Stimulated activated naive B cell treated with anti-CD40 and anti-IgM and Interleukin-4, amounts not matched to agents 10 μg/mL and 1 μg/mL and 100 μg/mL, for 72 hours (primary cell): ENCODE results near the gene CEP131.

Source experiments
- ATAC-seq, 2 donors: fragments of 150-1000 bp; cut with Tn5 transposase; replicated peaks; 2 replicates each; pipeline ENCODE4 v1.10.0; 2021; ENCODE audit warnings: moderate library complexity in 1 of 2
- DNase-seq: peaks from one replicate; pipeline ENCODE4 v3.0.0; 2021
- H3K27ac Mint-ChIP-seq: one replicate; pipeline ENCODE4 v1.8.0; 2022; ENCODE audit warnings: mild to moderate bottlenecking, mixed read lengths
- H3K27me3 Mint-ChIP-seq, 2 donors: one replicate each; pipeline ENCODE4 v1.8.0; 2022; ENCODE audit warnings: mixed read lengths in 2 of 2
- H3K36me3 Mint-ChIP-seq, 2 donors: one replicate each; pipeline ENCODE4 v1.8.0; 2022; ENCODE audit warnings: mixed read lengths in 2 of 2, mild to moderate bottlenecking in 1 of 2
- H3K4me1 Mint-ChIP-seq, 2 donors: one replicate each; pipeline ENCODE4 v1.8.0; 2022; ENCODE audit warnings: mixed read lengths in 2 of 2, mild to moderate bottlenecking in 1 of 2
- H3K4me3 Mint-ChIP-seq, 2 donors: one replicate each; pipeline ENCODE4 v1.8.0; 2022; ENCODE audit warnings: mild to moderate bottlenecking in 2 of 2, mixed read lengths in 2 of 2, moderate library complexity in 1 of 2
- H3K9me3 Mint-ChIP-seq, 2 donors: one replicate each; pipeline ENCODE4 v1.8.0; 2022; ENCODE audit warnings: mixed read lengths in 2 of 2, mild to moderate bottlenecking in 1 of 2

CEP131 gene

GRCh38 chr17:81238815-81239713, 16.3 kb upstream of the CEP131 start, which contains the start of the genes NDUFAF8 and TEPSIN:
Gene NDUFAF8, plus strand, starts transcription at chr17:81239318. Its CDS starts 46 bp downstream, at chr17:81239364.
Gene TEPSIN, minus strand, starts transcription at chr17:81239055. Its CDS starts 22 bp downstream, at chr17:81239033.
- peak within 1 kb of the TSS; percentile 99 for H3K27ac Mint-ChIP-seq
- peak; percentile 96 for DNase-seq
- ATAC-seq = peak; percentile 93 to 94
- no peaks in the 10 kb centered on the region for H3K27me3 Mint-ChIP-seq
- peak within 1 kb of the TSS; percentile 94 to 97 for H3K4me3 Mint-ChIP-seq
- no peaks in the 10 kb centered on the region for H3K9me3 Mint-ChIP-seq
- H3K36me3 Mint-ChIP-seq = peaks cover 22 to 36% of the 10 kb centered on the region in 2 donors
- peaks cover 35 to 60% of the 10 kb centered on the region in 2 donors for H3K4me1 Mint-ChIP-seq

DNA sequence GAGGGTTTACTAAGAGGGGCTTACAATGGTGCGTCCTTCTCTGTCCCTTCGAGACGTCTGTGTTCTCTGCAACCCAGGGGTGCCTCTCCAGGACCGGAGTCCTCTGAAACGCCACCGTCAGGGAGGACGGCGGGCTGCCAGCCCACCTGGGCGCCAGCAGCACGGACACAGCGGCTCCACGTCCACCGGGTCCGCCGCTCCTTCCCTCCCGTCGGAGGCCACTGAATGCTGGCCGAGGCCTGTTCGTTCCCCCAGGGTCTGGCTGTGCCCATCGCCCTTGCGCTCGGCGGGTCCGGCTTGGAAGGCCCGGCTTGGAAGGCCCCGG, 15.7 kb upstream of the CEP131 start:
- peaks cover 35 to 60% of the 10 kb centered on the region in 2 donors for H3K4me1 Mint-ChIP-seq
- H3K9me3 Mint-ChIP-seq = no peaks in the 10 kb centered on the region
- no peak overlapping the region for H3K27ac Mint-ChIP-seq
- H3K4me3 Mint-ChIP-seq = peak overlapping the region; percentile 77 to 97
- no peak for ATAC-seq
- peaks cover 22 to 36% of the 10 kb centered on the region in 2 donors for H3K36me3 Mint-ChIP-seq
- no peak for DNase-seq
- H3K27me3 Mint-ChIP-seq = no peaks in the 10 kb centered on the region

DNA sequence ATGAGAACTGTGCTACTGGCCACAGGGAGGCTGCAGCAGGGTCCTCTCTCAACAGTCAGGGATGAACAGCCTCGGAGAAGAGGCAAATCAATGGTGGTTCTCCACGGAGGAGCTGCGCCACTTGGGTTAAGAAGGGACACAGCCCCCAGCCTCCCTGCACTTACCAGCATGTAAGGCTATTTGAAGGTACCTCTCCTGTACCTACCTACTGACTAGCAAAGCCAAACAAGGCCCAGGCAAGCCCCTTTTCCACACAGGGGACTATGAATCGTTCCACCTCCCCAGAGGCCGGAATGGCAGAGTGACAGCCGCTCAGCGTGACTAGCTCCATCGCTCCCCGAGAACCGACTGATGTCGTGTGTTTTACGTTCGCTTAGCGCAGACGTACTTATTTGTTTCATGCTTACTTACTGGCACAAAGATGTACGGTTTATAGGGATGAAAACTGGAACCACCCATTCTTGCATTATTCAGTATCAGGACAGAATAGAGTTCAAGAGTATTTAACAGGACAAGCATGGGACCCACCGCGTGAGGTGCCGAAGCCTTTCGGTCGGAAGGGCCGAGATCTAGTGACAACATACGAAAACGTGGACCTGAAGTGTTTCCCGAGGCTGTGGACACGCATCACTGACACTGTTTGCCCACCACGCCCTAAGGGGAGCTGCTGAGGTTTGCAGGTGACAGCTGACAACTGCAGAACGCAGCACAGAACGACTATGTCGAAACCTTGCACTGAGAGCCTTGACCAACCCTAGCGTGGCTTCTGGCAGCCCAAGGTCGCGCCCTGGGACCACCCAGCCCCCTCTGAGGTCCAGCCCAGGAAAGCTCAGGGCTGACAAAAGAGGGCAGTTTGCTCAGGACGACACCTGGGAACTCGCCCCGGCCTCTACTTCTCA, 15.1 kb upstream of the CEP131 start:
- DNase-seq (no peak), ATAC-seq (no peak)
- Mint-ChIP-seq H3K4me3 (peak overlapping the region; percentile 77 to 97), H3K36me3 (peaks cover 22 to 36% of the 10 kb centered on the region in 2 donors), H3K27me3 (no peaks in the 10 kb centered on the region), H3K9me3 (no peaks in the 10 kb centered on the region), H3K4me1 (peaks cover 35 to 60% of the 10 kb centered on the region in 2 donors), H3K27ac (peak overlapping the region; percentile 80)

DNA sequence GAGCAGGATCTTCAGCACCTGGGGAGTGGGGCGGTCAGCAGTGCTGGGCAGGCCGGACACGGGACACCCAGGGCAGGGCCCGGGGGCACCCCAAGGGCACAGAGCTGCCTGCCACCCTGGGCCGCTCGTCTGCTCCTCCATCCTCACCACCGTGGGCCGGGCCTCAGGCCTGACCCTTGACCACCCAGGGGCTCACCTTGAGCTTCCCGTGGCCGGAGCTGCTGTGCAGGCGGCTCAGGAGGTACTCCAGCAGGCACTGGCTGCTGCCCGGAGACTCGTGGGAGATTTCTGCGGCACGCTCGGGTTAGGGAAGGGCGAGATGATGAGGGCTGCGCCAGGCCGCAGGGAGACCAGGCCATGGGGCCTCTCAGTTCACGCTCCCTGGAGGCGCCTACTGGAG, 14.0 kb upstream of the CEP131 start:
- H3K9me3 Mint-ChIP-seq = no peaks in the 10 kb centered on the region
- peaks cover 28 to 54% of the 10 kb centered on the region in 2 donors for H3K4me1 Mint-ChIP-seq
- H3K27me3 Mint-ChIP-seq = no peaks in the 10 kb centered on the region
- ATAC-seq (no peak), DNase-seq (no peak)
- peaks cover 22 to 28% of the 10 kb centered on the region in 2 donors for H3K36me3 Mint-ChIP-seq
- no peak overlapping the region for H3K4me3 Mint-ChIP-seq
- H3K27ac Mint-ChIP-seq = no peak overlapping the region

DNA sequence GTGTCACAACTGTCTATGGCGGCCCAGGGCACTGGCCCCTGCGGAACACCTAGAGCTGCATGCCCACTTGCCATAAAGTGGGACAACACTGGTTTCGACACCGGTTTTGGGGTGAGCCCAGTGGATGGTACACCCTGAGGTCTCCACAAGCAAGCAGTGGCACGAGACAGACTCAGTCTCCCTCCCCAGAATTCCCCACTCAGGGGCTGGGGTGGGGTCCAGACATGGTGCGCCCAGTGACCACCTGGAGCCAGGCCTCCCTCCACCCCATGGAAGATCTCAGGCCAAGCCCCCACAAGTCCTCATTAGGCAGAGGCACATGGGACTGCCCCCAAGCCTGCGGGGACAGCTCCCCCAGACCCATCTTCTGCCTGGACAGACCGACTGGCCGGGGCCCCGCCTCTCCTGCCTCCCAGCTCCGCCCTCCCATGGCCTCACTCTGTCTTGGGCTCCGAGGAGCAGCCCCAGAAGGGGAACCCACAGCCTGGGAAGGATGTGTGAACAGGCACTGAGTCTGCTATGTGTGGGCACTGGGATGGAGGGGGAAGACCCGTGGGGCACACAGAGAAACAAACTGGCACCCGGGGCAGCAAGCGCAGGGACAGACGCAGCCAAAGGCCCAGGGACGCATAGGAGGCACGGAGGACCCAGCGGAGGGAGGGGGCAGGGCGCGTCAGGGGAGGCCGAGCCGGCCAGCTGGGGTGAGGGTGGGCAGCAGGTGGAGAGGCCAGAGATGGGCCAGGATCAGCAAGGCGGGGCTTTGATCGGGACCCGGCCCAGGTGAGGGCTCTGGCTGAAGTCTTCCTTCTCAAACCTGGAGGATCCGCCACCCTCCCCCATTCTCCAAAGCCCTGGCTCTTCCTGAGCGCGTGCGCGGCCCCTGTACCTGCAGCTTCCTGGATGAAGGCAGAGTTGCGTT, 13.3 kb upstream of the CEP131 start:
- Mint-ChIP-seq H3K36me3 (peaks cover 17 to 25% of the 10 kb centered on the region in 2 donors), H3K27me3 (no peaks in the 10 kb centered on the region), H3K4me3 (no peak overlapping the region), H3K4me1 (peaks cover 24 to 47% of the 10 kb centered on the region in 2 donors), H3K9me3 (no peaks in the 10 kb centered on the region), H3K27ac (no peak overlapping the region)
- ATAC-seq (no peak), DNase-seq (no peak)

- Mint-ChIP-seq H3K4me1 (peaks cover 22 to 38% of the 10 kb centered on the region in 2 donors), H3K27ac (peak overlapping the region; percentile 37), H3K36me3 (peaks cover 19 to 27% of the 10 kb centered on the region in 2 donors), H3K4me3 (peak overlapping the region in 1 of 2 donors; percentile 2), H3K27me3 (no peaks in the 10 kb centered on the region), H3K9me3 (no peaks in the 10 kb centered on the region)
- no peak for ATAC-seq
- DNase-seq = no peak
Observed at GRCh38 chr17:81234940-81235821, 12.4 kb upstream of the CEP131 start.

DNA sequence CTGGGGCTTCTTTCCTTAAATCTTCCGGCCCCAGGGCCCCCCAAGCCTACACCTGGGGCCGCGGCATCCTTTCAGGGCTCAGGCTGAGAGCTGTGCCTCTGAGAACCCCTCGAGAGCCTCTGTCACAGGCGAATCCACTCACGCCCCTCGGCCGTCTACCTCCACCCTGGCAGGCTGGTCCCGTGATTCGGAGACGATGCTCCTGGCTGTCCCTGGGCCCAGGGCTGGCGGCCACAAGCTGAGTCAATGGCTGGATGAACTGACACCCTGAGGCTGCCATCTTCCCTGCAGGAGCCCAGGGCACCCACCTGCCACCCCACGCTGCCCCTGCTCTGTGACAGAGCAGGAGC, 11.7 kb upstream of the CEP131 start:
- Mint-ChIP-seq H3K27ac (no peak overlapping the region), H3K9me3 (no peaks in the 10 kb centered on the region), H3K4me3 (no peak overlapping the region), H3K4me1 (peaks cover 27 to 39% of the 10 kb centered on the region in 2 donors), H3K36me3 (peaks cover 24 to 30% of the 10 kb centered on the region in 2 donors), H3K27me3 (no peaks in the 10 kb centered on the region)
- DNase-seq (no peak), ATAC-seq (no peak)

DNA sequence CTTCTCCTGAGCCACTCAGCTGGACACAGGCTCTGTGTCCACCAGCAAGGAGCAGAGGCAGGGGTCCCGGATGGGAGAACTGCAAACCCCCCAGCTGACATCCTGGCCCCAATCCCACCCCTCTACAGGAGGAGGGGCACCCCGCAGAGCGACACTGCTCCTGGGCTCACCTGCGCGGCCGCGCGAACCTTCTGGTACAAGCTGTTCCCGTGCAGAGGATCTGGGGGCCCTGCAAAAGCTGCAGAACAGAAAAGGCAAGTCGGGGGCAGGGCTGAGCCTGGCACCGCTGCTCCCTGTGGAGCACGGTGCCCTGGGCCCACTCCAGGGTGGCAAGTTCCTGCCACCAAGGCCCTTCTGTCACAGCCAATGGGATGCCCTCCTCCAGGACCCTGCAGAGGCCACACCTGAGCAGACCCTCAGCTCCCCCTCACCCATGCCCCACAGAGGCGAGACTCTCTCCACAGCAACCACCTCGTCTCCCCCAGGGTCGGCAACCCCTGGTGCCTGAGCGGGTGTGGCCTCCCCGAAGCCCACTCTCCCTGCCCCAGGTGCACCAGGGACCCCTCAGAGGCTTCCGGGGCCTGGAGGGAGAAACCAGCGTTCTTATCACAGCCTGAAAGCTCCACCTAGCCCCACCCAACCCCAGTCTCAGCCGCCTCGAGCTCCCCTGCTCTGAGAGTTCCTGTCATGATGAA, 11.2 kb upstream of the CEP131 start:
- no peaks in the 10 kb centered on the region for H3K9me3 Mint-ChIP-seq
- no peaks in the 10 kb centered on the region for H3K27me3 Mint-ChIP-seq
- ATAC-seq = no peak
- H3K4me3 Mint-ChIP-seq = no peak overlapping the region
- H3K36me3 Mint-ChIP-seq = peaks cover 26 to 32% of the 10 kb centered on the region in 2 donors
- H3K4me1 Mint-ChIP-seq = peaks cover 27 to 41% of the 10 kb centered on the region in 2 donors
- H3K27ac Mint-ChIP-seq = no peak overlapping the region
- DNase-seq = no peak

- H3K27ac Mint-ChIP-seq = no peak overlapping the region
- DNase-seq (no peak), ATAC-seq (no peak)
- peaks cover 28 to 32% of the 10 kb centered on the region in 2 donors for H3K36me3 Mint-ChIP-seq
- no peaks in the 10 kb centered on the region for H3K27me3 Mint-ChIP-seq
- no peak overlapping the region for H3K4me3 Mint-ChIP-seq
- H3K4me1 Mint-ChIP-seq = peaks cover 30 to 47% of the 10 kb centered on the region in 2 donors
- no peaks in the 10 kb centered on the region for H3K9me3 Mint-ChIP-seq
Observed at GRCh38 chr17:81233316-81233715, 10.6 kb upstream of the CEP131 start.

DNA sequence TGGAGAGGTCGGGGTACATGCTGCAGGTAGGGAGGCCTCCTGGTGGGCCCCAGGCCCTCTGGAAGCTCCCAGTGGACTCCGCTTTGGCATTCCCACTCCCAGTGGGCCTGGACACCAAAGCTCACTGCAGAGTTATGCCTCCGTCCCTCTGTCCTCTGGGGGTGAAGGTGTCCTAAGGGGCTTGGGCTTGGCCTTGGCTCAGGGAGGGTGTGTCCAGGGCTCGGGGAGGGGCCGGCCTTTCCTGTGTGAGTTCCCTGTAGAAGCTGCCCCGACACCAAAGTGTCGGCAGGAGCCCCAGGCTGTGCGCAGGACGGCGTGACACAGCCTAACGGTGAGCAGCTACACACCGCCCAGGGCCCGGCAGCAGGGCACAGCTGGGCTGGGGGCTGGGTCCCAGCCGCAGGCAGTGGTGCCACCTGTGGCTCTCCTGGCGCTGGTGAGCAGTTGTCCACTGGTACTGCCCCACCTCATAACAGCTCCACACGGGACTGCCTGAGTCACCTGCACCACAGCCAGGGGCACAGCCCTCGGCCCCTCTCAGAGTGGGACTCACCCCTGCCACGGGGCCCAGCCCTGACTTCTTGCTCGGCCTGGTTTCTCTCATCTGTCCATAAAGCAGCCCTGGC, 10.0 kb upstream of the CEP131 start:
- H3K27me3 Mint-ChIP-seq = no peaks in the 10 kb centered on the region
- no peaks in the 10 kb centered on the region for H3K9me3 Mint-ChIP-seq
- H3K36me3 Mint-ChIP-seq = peaks cover 28 to 33% of the 10 kb centered on the region in 2 donors
- peaks cover 33 to 49% of the 10 kb centered on the region in 2 donors for H3K4me1 Mint-ChIP-seq
- no peak for DNase-seq
- ATAC-seq = no peak
- no peak overlapping the region for H3K27ac Mint-ChIP-seq
- no peak overlapping the region for H3K4me3 Mint-ChIP-seq

DNA sequence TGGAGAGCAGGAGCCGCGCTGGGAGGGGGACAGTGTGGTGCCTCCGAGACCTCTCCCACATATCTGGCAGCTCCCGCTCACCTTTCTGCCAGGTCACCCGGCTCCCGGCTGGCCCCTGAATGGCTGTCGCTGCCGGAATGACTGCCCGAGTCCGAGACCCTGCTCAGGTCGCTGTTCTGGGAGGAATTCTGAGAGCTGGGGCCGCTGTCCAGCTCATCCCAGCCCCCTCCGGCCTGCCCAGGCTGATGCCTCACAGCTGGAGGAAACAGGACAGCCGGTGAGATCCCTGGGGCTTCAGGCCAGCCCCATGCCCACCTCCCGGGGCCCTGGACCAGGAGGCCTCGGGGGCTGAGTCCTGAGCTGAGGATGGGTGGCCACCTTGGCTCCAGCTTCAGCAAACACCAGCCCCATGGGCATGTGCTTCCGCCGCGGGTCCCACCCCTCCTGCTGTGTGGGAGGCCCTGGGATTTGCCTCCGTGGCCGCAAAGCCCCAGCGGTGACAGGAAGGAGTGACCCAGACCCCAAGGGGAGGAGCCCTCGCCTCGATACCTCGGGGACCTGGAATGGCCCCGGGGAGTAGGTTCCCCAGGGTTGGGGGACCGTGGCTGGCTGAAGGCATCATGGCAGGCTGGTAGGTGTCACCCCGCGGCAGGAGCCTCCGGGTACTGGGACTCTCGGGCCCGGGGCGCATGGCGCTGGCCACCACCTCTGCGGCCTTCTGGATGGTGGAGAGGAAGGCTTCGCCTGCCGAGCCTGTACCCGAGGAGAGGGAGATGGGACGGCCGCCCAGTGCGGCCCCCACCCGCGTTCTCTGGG, 9.2 kb upstream of the CEP131 start:
- Mint-ChIP-seq H3K27ac (no peak overlapping the region), H3K27me3 (no peaks in the 10 kb centered on the region), H3K4me1 (peaks cover 31 to 47% of the 10 kb centered on the region in 2 donors), H3K9me3 (no peaks in the 10 kb centered on the region), H3K36me3 (peaks cover 28 to 37% of the 10 kb centered on the region in 2 donors), H3K4me3 (no peak overlapping the region)
- DNase-seq (no peak), ATAC-seq (no peak)
